NCI-H2227 treated with DMSO at 0.1 percent for 48 hours (cell line): ENCODE results near the gene SYNE1.

ENCODE experiments used
- DNase-seq: peaks from one replicate; lab custom pipeline; 2025; lab: John Stamatoyannopoulos, UW

The SYNE1 gene

GRCh38 chr6:152233547-152234320, 403.4 kb downstream of the SYNE1 start:
- no peak for DNase-seq

DNA sequence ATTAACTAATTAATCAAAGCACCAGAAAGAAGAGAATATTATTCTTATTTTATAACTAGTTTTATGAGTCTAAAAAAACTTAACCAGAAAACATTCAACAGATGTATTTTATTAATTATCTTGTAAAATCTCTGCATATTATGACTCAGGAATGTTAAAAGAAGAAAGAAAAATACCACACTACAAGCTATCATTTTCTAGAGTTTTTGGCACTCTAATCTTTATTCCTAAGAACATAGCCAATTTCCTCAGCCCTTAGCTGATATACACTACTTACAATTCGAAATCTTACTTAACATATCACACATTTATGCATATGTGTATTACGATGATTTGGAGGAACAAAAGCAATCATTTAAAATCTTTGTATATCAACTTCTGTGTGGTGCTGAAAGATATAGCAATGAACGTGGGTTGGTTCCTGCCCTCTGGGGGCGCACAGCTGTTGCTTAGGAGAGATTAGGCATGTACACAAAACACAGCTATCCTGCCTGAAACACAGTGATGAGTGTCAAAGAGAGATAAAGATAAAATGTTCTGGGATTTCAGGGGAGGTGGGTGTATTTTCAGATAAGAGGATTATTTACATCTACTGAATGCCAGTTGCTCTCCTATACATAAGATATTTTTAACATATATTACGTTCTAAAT, 404.5 kb downstream of the SYNE1 start:
- no peak for DNase-seq

DNA sequence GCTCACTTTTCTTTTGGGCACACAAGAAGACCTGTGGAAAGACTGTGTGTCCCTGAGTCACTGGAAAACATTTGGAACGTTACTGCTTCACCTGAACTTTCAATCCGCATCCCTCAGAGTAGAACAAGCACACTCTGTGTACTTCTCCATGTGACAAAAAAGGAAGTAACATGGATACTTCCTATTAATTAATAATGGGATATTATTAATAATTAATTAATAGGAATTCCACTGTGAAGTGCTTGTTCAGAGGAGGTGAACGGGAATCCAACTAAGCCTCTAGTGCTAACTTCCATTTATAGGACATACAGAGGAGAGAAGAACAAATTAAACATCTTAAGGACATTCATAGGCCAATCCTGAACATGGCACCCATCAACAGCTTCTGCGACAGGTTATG, 407.8 kb downstream of the SYNE1 start:
- DNase-seq: no peak

- DNase-seq: no peak
These were observed 411.0 kb downstream of the SYNE1 start for GRCh38 chr6:152226119-152226518.

- no peak for DNase-seq
These were observed 411.8 kb downstream of the SYNE1 start for GRCh38 chr6:152225241-152225934.

GRCh38 chr6:152223636-152224035, 413.5 kb downstream of the SYNE1 start:
- no peak for DNase-seq

GRCh38 chr6:152221806-152222628, 415.1 kb downstream of the SYNE1 start:
- no peak for DNase-seq

DNA sequence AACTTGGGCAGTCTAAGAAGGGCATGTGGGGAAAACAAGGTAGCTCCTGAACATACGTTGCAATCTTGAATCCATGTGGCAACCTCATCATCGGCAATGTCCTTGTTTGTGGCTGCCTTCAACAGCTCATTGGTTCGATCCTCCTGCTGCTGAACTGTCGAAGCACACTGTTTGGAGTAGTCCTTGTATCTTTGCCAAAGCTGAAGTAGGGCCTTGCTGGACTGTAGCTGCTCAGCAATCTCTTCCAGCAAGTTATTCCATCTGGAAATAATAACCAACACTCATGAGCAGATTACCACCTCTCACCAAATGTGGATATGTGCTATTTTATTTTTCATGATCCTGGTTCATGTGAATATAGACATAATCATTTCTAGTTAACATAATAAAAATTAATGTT, 416.4 kb downstream of the SYNE1 start:
- DNase-seq: no peak

DNA sequence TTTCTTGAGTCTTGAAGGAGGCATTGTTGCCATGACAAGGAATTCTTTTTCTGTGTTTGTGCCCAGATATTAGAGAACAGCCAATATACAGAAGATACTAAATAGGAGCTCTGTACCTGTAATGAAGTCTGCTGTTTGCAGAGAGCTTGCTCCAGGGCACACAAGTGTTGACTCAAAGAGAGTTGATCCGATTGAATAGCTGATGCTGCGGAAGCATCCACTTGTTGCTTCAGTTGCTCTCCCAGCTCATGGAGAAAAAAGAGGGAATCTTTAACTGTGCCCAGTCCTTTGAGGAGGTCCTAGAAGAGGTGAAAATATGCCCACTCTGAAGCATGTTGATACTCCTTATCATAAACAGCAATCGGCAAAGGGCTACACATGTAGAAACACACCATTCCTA, 418.3 kb downstream of the SYNE1 start:
- DNase-seq: no peak

- no peak for DNase-seq
These were observed 424.7 kb downstream of the SYNE1 start for GRCh38 chr6:152212437-152212836.

DNA sequence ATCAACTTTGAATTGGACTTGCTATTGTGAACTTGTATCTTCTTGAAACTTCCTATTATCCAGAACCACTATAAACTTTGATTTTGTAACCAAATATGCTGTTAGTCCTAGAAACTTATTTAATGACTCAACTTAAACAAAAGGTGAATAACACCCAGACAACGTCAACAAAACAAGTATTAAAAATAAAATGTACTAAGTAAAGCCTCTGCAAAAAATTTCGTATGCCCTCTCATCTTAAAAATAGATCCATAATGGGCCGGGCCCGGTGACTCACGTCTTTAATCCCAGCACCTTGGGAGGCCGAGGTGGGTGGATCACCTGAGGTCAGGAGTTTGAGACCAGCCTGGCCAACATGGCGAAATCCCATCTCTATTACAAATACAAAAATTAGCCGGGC, 428.0 kb downstream of the SYNE1 start:
- no peak for DNase-seq

GRCh38 chr6:152207915-152208714, 429.0 kb downstream of the SYNE1 start:
- no peak for DNase-seq

DNA sequence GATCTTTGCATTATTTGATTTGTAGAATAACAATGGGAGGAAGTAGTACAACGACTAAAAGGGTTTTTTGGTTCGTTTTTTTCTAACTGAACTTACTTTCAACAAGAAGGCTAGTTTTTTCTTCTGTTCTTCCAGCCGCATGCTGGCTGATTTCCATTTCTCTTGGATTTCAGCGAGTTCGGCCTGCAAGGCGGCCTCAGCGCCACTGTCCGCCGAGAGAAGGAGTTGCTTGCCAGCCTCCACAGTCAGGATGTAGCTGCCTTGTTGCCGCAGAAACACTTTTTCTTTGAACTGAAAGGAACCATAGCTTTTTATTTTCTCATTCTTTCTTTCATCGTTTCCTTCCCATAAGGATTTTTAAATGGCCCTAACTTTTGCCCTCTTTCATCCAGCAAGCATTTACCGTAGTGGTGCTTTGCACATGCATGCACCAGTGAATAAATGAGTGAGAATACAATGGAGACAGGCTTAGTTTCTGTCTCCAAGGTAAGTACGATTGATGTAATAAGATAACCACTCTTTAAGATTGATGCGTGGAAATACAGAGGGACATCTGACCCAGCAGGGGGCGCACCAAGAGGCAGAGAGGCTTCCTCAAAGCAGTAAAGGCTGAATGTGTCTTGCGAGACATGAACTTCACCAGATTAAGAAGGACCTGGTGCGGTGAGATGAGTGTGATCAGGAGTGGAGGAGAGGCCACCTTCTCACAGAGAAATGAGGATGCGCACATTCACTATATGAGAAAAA, 430.9 kb downstream of the SYNE1 start:
- no peak for DNase-seq

- DNase-seq: no peak
These were observed 432.6 kb downstream of the SYNE1 start for GRCh38 chr6:152204591-152204990.

DNA sequence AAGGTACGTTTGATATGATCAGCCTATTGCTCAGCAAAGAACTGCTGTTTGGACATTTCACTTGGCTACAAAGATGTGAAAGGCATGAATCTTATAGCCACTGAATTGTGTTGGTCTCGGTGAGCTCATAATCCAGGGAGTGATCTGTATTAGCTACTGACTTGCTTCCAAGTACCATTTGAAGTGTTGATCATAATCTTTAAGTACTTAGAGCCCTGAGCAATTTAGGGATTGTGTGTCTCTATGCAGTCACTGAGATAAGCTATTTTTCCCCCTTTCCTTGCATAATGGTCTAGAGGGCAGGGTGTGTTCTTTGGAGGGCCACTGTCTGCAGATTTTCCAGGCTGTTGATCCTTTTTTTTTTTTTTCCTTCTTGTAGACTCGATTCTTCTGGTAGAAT, 436.0 kb downstream of the SYNE1 start:
- DNase-seq: no peak

DNA sequence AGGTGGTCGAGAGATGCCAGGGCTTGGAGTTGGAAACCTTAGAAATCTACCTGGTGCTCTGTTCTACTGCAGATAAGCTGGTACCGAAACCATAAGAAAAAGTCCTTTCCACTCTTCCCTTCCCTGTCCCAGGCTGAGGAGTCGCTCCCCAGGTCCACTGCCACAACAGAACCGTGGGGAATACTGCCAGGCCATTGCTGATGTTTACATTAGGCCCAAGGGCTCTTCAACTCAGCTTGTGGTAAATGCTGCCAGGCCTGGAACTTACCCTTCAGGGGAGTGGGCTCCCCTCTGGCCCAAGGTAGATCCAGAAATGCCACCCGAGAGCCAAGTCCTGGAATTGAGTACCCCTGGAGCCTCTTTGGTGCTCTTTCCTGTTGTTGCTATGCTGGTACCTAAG, 441.3 kb downstream of the SYNE1 start:
- no peak for DNase-seq

- DNase-seq: no peak
These were observed 447.4 kb downstream of the SYNE1 start for GRCh38 chr6:152189736-152190135.

GRCh38 chr6:152188011-152188410, 449.2 kb downstream of the SYNE1 start:
- DNase-seq: no peak

GRCh38 chr6:152186840-152187239, 450.3 kb downstream of the SYNE1 start:
- DNase-seq: no peak

DNA sequence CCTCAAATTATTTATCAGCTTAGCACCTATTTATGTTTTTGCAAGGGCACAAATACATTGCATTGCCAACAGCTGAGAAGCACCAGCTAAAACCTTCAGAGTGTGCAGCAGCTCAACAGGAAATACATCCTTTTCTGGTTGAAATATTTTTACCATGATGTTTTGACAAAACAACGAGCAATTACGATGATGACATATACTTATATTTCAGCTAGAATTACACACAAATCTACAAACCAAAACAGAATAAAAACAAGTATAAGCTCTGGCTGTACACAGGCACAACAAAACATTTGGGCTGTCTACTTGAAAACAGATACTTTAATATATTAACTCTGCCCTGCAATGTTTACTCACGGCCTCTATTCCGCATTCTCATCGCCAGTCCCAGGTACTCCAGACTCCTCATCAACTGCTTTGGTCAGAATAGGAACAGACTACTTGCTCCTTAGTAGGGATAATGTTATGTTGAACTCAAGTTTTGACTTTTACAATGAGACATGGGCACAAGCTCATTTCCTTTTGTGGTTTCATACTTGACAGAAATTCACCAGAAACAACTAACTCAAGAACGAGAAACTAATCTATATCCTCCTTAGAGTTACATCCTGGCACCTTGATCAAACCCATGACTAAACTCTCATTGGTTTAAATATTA, 452.1 kb downstream of the SYNE1 start:
- no peak for DNase-seq
